Neural cell (in vitro differentiated cells): ENCODE measurements around the gene RPRML. TPM values are rescaled to one million over a fixed set of nuclear protein-coding genes. Genes with fewer than 3 reads are reported as not detected.

ENCODE experiments used
- H2AFZ ChIP-seq: fragments of 200-600, 300-800 bp; sonication (generic), shearing (Covaris generic); 2 replicates; pipeline ENCODE4 v1.6.0; 2014; ENCODE audit warnings: low read depth, mild to moderate bottlenecking, antibody characterized with exemption, low read length, moderate library complexity
- H3F3A ChIP-seq: fragments of 200-600 bp; shearing (Covaris generic); 2 replicates; pipeline ENCODE4 v1.6.1; 2016; ENCODE audit warnings: mild to moderate bottlenecking, moderate library complexity, mixed read lengths, antibody characterized with exemption, low read length; ENCODE audit not compliant: insufficient read depth, poor library complexity, severe bottlenecking
- H3K27ac ChIP-seq: fragments of 200-600, 300-800 bp; sonication (generic), shearing (Covaris generic); 2 replicates; pipeline ENCODE4 v1.5.1; 2014; ENCODE audit warnings: mild to moderate bottlenecking, low read length, moderate library complexity
- H3K27me3 ChIP-seq: fragments of 300-800, 200-600 bp; sonication (generic), shearing (Covaris generic); 2 replicates; pipeline ENCODE4 v1.6.0; 2014; ENCODE audit warnings: mild to moderate bottlenecking, low read depth, low read length, moderate library complexity; ENCODE audit not compliant: insufficient read depth
- H3K36me3 ChIP-seq: fragments of 300-800, 200-600 bp; sonication (generic), shearing (Covaris generic); 2 replicates; pipeline ENCODE4 v1.5.1; 2014; ENCODE audit warnings: mild to moderate bottlenecking, antibody characterized with exemption, low read length, moderate library complexity; ENCODE audit not compliant: insufficient read depth
- H3K4me2 ChIP-seq: fragments of 300-800, 200-600 bp; sonication (generic), shearing (Covaris generic); 2 replicates; pipeline ENCODE4 v1.6.0; 2014; ENCODE audit warnings: mild to moderate bottlenecking, low read length
- H3K4me3 ChIP-seq: fragments of 300-800, 200-600 bp; sonication (generic), shearing (Covaris generic); 2 replicates; pipeline ENCODE4 v1.5.1; 2014; ENCODE audit warnings: mild to moderate bottlenecking, low read length, moderate library complexity
- H3K79me2 ChIP-seq: fragments of 200-600 bp; shearing (Covaris generic); replicated peaks from 2 replicates; pipeline ENCODE4 v1.6.0; 2014; ENCODE audit warnings: mild to moderate bottlenecking, low read length, moderate library complexity; ENCODE audit not compliant: insufficient read depth
- H3K9ac ChIP-seq: fragments of 300-800, 200-600 bp; sonication (generic), shearing (Covaris generic); 2 replicates; pipeline ENCODE4 v1.6.1; 2016; ENCODE audit warnings: mild to moderate bottlenecking, low read length, mixed read lengths
- H3K9me2 ChIP-seq: fragments of 200-600 bp; shearing (Covaris generic); 2 replicates; pipeline ENCODE4 v1.6.1; 2016; ENCODE audit warnings: mild to moderate bottlenecking, low read length, mixed read lengths; ENCODE audit not compliant: insufficient read depth
- H3K9me3 ChIP-seq: fragments of 200-600, 300-800 bp; sonication (generic), shearing (Covaris generic); 2 replicates; pipeline ENCODE4 v1.6.1; 2016; ENCODE audit warnings: mild to moderate bottlenecking, mixed run types, low read length, moderate library complexity, mixed read lengths
- H4K20me1 ChIP-seq: fragments of 200-600 bp; shearing (Covaris generic); 2 replicates; pipeline ENCODE4 v1.6.1; 2016; ENCODE audit warnings: mild to moderate bottlenecking, mixed run types; ENCODE audit not compliant: insufficient read depth
- EP300 ChIP-seq: fragments of 450-650 bp; conservative IDR thresholded peaks from 2 replicates; pipeline ENCODE4 v1.6.1; 2014; ENCODE audit warnings: antibody characterized with exemption, mild to moderate bottlenecking, moderate library complexity; ENCODE audit not compliant: poor library complexity, severe bottlenecking
- MXI1 ChIP-seq: fragments of 450-650 bp; conservative IDR thresholded peaks from 2 replicates; pipeline ENCODE4 v1.6.1; 2014; ENCODE audit warnings: antibody characterized with exemption, mild to moderate bottlenecking; ENCODE audit not compliant: poor library complexity, severe bottlenecking
- POLR2AphosphoS5 ChIP-seq: IDR thresholded peaks from 2 replicates; pipeline ENCODE4 v1.6.1; 2012
- RAD21 ChIP-seq: fragments of 450-650 bp; conservative IDR thresholded peaks from 2 replicates; pipeline ENCODE4 v1.6.1; 2014; ENCODE audit warnings: antibody characterized with exemption, mild to moderate bottlenecking, moderate library complexity
- SMC3 ChIP-seq: fragments of 450-650 bp; conservative IDR thresholded peaks from 2 replicates; pipeline ENCODE4 v1.6.1; 2014; ENCODE audit warnings: antibody characterized with exemption, mild to moderate bottlenecking, moderate library complexity; ENCODE audit not compliant: poor library complexity
- TAF1 ChIP-seq: IDR thresholded peaks from 2 replicates; pipeline ENCODE4 v1.6.1; 2012; ENCODE audit warnings: low read depth
- polyA plus RNA-seq: library from polyadenylated mRNA; depleted of rRNA; stranded (reverse); fragments of >200 nt; gene quantifications from 2 replicates; pipeline ENCODE4 v1.2.3, GENCODE V29; 2014
- TF ChIP-seq, protein P1 (sequence below): IDR thresholded peaks from 2 replicates; pipeline ENCODE4 v1.6.1; 2012; ENCODE audit warnings: borderline replicate concordance
- TF ChIP-seq, protein P2 (sequence below): fragments of 450-650 bp; IDR thresholded peaks from 2 replicates; pipeline ENCODE4 v1.5.1; 2014; ENCODE audit warnings: antibody characterized with exemption, mild to moderate bottlenecking, moderate library complexity; ENCODE audit not compliant: poor library complexity, severe bottlenecking

Gene RPRML
- polyA plus RNA-seq, 1 donor from 2014 or later, result 4.7 TPM

GRCh38 chr17:47012457-47012856 is 33.4 kb upstream of the RPRML start:
- no peaks in the 10 kb centered on the region for H3K9me2 ChIP-seq
- H4K20me1 ChIP-seq, result no peaks in the 10 kb centered on the region
- H3K4me3 ChIP-seq, result no peak overlapping the region
- H3K9ac ChIP-seq, result no peak overlapping the region
- no peak overlapping the region for H2AFZ ChIP-seq
- no peaks in the 10 kb centered on the region for H3K27me3 ChIP-seq
- H3K9me3 ChIP-seq, result no peaks in the 10 kb centered on the region
- H3K27ac ChIP-seq, result no peak overlapping the region
- TF ChIP-seq TAF1 (no peak), MXI1 (no peak)
- TF ChIP-seq, protein P1, sequence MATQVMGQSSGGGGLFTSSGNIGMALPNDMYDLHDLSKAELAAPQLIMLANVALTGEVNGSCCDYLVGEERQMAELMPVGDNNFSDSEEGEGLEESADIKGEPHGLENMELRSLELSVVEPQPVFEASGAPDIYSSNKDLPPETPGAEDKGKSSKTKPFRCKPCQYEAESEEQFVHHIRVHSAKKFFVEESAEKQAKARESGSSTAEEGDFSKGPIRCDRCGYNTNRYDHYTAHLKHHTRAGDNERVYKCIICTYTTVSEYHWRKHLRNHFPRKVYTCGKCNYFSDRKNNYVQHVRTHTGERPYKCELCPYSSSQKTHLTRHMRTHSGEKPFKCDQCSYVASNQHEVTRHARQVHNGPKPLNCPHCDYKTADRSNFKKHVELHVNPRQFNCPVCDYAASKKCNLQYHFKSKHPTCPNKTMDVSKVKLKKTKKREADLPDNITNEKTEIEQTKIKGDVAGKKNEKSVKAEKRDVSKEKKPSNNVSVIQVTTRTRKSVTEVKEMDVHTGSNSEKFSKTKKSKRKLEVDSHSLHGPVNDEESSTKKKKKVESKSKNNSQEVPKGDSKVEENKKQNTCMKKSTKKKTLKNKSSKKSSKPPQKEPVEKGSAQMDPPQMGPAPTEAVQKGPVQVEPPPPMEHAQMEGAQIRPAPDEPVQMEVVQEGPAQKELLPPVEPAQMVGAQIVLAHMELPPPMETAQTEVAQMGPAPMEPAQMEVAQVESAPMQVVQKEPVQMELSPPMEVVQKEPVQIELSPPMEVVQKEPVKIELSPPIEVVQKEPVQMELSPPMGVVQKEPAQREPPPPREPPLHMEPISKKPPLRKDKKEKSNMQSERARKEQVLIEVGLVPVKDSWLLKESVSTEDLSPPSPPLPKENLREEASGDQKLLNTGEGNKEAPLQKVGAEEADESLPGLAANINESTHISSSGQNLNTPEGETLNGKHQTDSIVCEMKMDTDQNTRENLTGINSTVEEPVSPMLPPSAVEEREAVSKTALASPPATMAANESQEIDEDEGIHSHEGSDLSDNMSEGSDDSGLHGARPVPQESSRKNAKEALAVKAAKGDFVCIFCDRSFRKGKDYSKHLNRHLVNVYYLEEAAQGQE, result no peak
- H3K36me3 ChIP-seq, result no peaks in the 10 kb centered on the region
- H3F3A ChIP-seq, result no peaks in the 10 kb centered on the region
- H3K4me2 ChIP-seq, result no peak overlapping the region
- H3K79me2 ChIP-seq, result no peaks in the 10 kb centered on the region

- H3F3A ChIP-seq, result no peaks in the 10 kb centered on the region
- no peaks in the 10 kb centered on the region for H3K9me3 ChIP-seq
- H3K27ac ChIP-seq, result no peak overlapping the region
- H3K9ac ChIP-seq, result no peak overlapping the region
- no peaks in the 10 kb centered on the region for H3K9me2 ChIP-seq
- no peaks in the 10 kb centered on the region for H3K79me2 ChIP-seq
- H3K27me3 ChIP-seq, result no peaks in the 10 kb centered on the region
- no peak overlapping the region for H3K4me3 ChIP-seq
- no peaks in the 10 kb centered on the region for H3K36me3 ChIP-seq
- TF ChIP-seq, protein P2, sequence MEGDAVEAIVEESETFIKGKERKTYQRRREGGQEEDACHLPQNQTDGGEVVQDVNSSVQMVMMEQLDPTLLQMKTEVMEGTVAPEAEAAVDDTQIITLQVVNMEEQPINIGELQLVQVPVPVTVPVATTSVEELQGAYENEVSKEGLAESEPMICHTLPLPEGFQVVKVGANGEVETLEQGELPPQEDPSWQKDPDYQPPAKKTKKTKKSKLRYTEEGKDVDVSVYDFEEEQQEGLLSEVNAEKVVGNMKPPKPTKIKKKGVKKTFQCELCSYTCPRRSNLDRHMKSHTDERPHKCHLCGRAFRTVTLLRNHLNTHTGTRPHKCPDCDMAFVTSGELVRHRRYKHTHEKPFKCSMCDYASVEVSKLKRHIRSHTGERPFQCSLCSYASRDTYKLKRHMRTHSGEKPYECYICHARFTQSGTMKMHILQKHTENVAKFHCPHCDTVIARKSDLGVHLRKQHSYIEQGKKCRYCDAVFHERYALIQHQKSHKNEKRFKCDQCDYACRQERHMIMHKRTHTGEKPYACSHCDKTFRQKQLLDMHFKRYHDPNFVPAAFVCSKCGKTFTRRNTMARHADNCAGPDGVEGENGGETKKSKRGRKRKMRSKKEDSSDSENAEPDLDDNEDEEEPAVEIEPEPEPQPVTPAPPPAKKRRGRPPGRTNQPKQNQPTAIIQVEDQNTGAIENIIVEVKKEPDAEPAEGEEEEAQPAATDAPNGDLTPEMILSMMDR, result no peak
- TF ChIP-seq POLR2AphosphoS5, result no peak
- no peak for TF ChIP-seq SMC3
- TF ChIP-seq, protein P1, result no peak
- TF ChIP-seq MXI1, result no peak
- no peak for TF ChIP-seq EP300
- no peak for TF ChIP-seq RAD21
- H3K4me2 ChIP-seq, result no peak overlapping the region
- no peaks in the 10 kb centered on the region for H4K20me1 ChIP-seq
- H2AFZ ChIP-seq, result no peak overlapping the region
Observed at GRCh38 chr17:47009759-47010594, 30.9 kb upstream of the RPRML start.
